Measurements from ENCODE around the gene KHDC1.
A peak's percentile ranks its signal among the peaks of the same experiment; 100 is the strongest.

The KHDC1 gene, protein sequence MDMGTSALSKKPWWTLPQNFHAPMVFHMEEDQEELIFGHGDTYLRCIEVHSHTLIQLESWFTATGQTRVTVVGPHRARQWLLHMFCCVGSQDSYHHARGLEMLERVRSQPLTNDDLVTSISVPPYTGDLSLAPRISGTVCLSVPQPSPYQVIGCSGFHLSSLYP

GRCh38 chr6:73262671-73263569, at the start of gene KHDC1:
KHDC1 (minus strand) TSS chr6:73263196; CDS start chr6:73242517, 20,679 bp downstream.
- no peak for TF ChIP-seq CEBPB (IDR thresholded peaks at IDR 0.05)
- TF ChIP-seq, protein P1, sequence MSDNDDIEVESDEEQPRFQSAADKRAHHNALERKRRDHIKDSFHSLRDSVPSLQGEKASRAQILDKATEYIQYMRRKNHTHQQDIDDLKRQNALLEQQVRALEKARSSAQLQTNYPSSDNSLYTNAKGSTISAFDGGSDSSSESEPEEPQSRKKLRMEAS (IDR thresholded peaks at IDR 0.05): peak; percentile 69; the same call in 1 of the 2 replicates

DNA sequence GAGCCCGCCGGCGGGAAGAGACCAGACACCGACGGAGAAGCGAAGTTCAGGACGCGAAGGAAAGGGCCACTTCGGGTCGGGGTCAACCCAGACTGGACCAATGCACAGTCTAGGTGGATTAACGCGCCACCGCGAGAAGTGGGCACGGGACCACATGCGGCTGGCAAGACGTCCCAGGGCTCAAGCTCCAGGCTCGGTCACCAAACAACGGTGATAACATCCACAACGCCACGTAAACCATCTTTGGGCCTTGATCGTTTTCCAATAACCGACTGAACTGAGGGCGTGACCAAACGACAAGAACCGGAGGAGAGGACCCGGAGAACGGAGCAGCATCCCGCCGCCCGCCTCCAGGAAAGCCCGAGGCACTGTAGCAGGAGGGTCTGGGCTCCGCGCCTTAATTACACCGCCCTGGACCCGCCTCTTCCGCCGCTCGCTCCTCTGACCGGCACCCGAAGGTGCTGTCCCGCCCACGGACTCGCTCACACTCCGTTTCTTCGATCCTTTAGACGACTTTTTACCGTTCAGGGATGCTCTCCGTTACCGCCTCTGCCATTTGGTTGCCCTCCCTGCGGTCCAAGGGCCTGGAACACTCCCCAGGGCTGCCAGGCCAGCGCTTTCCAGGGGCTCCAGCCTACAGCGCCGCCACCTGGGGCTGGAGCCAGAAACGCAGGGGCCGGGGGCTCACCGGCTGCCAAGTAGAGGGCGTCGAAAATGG, 46.9 kb upstream of the KHDC1 start:
- TF ChIP-seq REST (IDR thresholded peaks at IDR 0.05; ENCODE audit: low read depth) (no peak), EP300 (IDR thresholded peaks at IDR 0.05; ENCODE audit: borderline replicate concordance) (no peak), FOXM1 (IDR thresholded peaks at IDR 0.05; ENCODE audit: borderline replicate concordance, low read depth) (no peak), TAF1 (IDR thresholded peaks at IDR 0.05; ENCODE audit: low read depth) (no peak), ZBTB7A (IDR thresholded peaks at IDR 0.05; ENCODE audit: low read depth) (no peak), TCF12 (IDR thresholded peaks at IDR 0.05; ENCODE audit: low read depth) (no peak), YY1 (IDR thresholded peaks at IDR 0.05; ENCODE audit: low read depth) (no peak), RAD21 (IDR thresholded peaks at IDR 0.05; ENCODE audit: low read depth) (no peak), EGR1 (IDR thresholded peaks at IDR 0.05) (no peak), NFIC (IDR thresholded peaks at IDR 0.05) (no peak), CEBPB (IDR thresholded peaks at IDR 0.05) (no peak)
- TF ChIP-seq, protein P1 (IDR thresholded peaks at IDR 0.05): no peak
- TF ChIP-seq, protein P2, sequence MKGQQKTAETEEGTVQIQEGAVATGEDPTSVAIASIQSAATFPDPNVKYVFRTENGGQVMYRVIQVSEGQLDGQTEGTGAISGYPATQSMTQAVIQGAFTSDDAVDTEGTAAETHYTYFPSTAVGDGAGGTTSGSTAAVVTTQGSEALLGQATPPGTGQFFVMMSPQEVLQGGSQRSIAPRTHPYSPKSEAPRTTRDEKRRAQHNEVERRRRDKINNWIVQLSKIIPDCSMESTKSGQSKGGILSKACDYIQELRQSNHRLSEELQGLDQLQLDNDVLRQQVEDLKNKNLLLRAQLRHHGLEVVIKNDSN (IDR thresholded peaks at IDR 0.05): no peak

GRCh38 chr6:73309535-73309784, 46.5 kb upstream of the KHDC1 start:
- TF ChIP-seq CEBPB (IDR thresholded peaks at IDR 0.05) (no peak), NFIC (IDR thresholded peaks at IDR 0.05) (no peak), ZBTB7A (IDR thresholded peaks at IDR 0.05; ENCODE audit: low read depth) (no peak), TEAD4 (IDR thresholded peaks at IDR 0.05) (no peak), CREB1 (IDR thresholded peaks at IDR 0.05; ENCODE audit: low read depth) (no peak), EP300 (IDR thresholded peaks at IDR 0.05; ENCODE audit: borderline replicate concordance) (no peak), FOXM1 (IDR thresholded peaks at IDR 0.05; ENCODE audit: borderline replicate concordance, low read depth) (no peak), YY1 (IDR thresholded peaks at IDR 0.05; ENCODE audit: low read depth) (no peak), EGR1 (IDR thresholded peaks at IDR 0.05) (no peak), TAF1 (IDR thresholded peaks at IDR 0.05; ENCODE audit: low read depth) (no peak), REST (IDR thresholded peaks at IDR 0.05; ENCODE audit: low read depth) (no peak)
- TF ChIP-seq, protein P2 (IDR thresholded peaks at IDR 0.05): no peak
- TF ChIP-seq, protein P1 (IDR thresholded peaks at IDR 0.05): no peak

GRCh38 chr6:73308712-73309534, 45.9 kb upstream of the KHDC1 start:
- TF ChIP-seq RAD21 (IDR thresholded peaks at IDR 0.05; ENCODE audit: low read depth) (no peak), NFIC (IDR thresholded peaks at IDR 0.05) (no peak), EP300 (IDR thresholded peaks at IDR 0.05; ENCODE audit: borderline replicate concordance) (no peak), EGR1 (IDR thresholded peaks at IDR 0.05) (no peak), TCF12 (IDR thresholded peaks at IDR 0.05; ENCODE audit: low read depth) (no peak), CREB1 (IDR thresholded peaks at IDR 0.05; ENCODE audit: low read depth) (no peak), ZBTB7A (IDR thresholded peaks at IDR 0.05; ENCODE audit: low read depth) (no peak), REST (IDR thresholded peaks at IDR 0.05; ENCODE audit: low read depth) (no peak), YY1 (IDR thresholded peaks at IDR 0.05; ENCODE audit: low read depth) (no peak)
